ENCODE data around the gene OSBPL5.

Gene OSBPL5

GRCh38 chr11:3150726-3151125, 14.4 kb downstream of the OSBPL5 start:
- Histone ChIP-seq H3K4me3 (ENCODE audit: low read length) (no peak overlapping the region), H3K4me2 (ENCODE audit: low read length) (no peak overlapping the region), H3K9me3 (ENCODE audit: control insufficient read depth, insufficient read depth, low read length) (no peaks in the 10 kb centered on the region), H4K20me1 (ENCODE audit: control insufficient read depth, insufficient read depth, low read depth, low read length) (no peaks in the 10 kb centered on the region), H3K36me3 (ENCODE audit: control insufficient read depth, low read length) (no peaks in the 10 kb centered on the region), H3K27ac (ENCODE audit: low read depth, low read length) (no peak overlapping the region), H3K27me3 (ENCODE audit: control insufficient read depth, low read length) (no peaks in the 10 kb centered on the region), H3F3A (ENCODE audit: control insufficient read depth, insufficient read depth) (no peaks in the 10 kb centered on the region), H3K4me1 (ENCODE audit: control insufficient read depth, low read length) (no peaks in the 10 kb centered on the region), H3K79me2 (ENCODE audit: control insufficient read depth, low read length) (no peaks in the 10 kb centered on the region), H3K9me2 (replicated peaks; ENCODE audit: control insufficient read depth, low read length) (no peaks in the 10 kb centered on the region)
- TF ChIP-seq EZH2phosphoT487 (IDR thresholded peaks at IDR 0.05; ENCODE audit: borderline replicate concordance, low read length) (no peak), CTCF (IDR thresholded peaks at IDR 0.05; ENCODE audit: low read depth, low read length, poor library complexity, severe bottlenecking) (no peak)

GRCh38 chr11:3149852-3150188, 15.3 kb downstream of the OSBPL5 start:
- H3K79me2 ChIP-seq (ENCODE audit: control insufficient read depth, low read length): no peaks in the 10 kb centered on the region

GRCh38 chr11:3148990-3149851, 15.9 kb downstream of the OSBPL5 start:
- H3K4me1 ChIP-seq (ENCODE audit: control insufficient read depth, low read length): no peaks in the 10 kb centered on the region

More at GRCh38 chr11:3149852-3150188, 15.3 kb downstream of the OSBPL5 start:
- Histone ChIP-seq H3K27ac (ENCODE audit: low read depth, low read length) (no peak overlapping the region), H3K4me2 (ENCODE audit: low read length) (no peak overlapping the region), H3K9me3 (ENCODE audit: control insufficient read depth, insufficient read depth, low read length) (no peaks in the 10 kb centered on the region), H3K4me3 (ENCODE audit: low read length) (no peak overlapping the region), H3F3A (ENCODE audit: control insufficient read depth, insufficient read depth) (no peaks in the 10 kb centered on the region), H3K36me3 (ENCODE audit: control insufficient read depth, low read length) (no peaks in the 10 kb centered on the region), H3K27me3 (ENCODE audit: control insufficient read depth, low read length) (no peaks in the 10 kb centered on the region), H3K9me2 (replicated peaks; ENCODE audit: control insufficient read depth, low read length) (no peaks in the 10 kb centered on the region), H3K4me1 (ENCODE audit: control insufficient read depth, low read length) (no peaks in the 10 kb centered on the region), H4K20me1 (ENCODE audit: control insufficient read depth, insufficient read depth, low read depth, low read length) (no peaks in the 10 kb centered on the region)
- TF ChIP-seq EZH2phosphoT487 (IDR thresholded peaks at IDR 0.05; ENCODE audit: borderline replicate concordance, low read length): no peak
- no peak for TF ChIP-seq CTCF (IDR thresholded peaks at IDR 0.05; ENCODE audit: low read depth, low read length, poor library complexity, severe bottlenecking)

More at GRCh38 chr11:3148990-3149851, 15.9 kb downstream of the OSBPL5 start:
- Histone ChIP-seq H3K4me3 (ENCODE audit: low read length) (no peak overlapping the region), H3K9me3 (ENCODE audit: control insufficient read depth, insufficient read depth, low read length) (no peaks in the 10 kb centered on the region), H3K79me2 (ENCODE audit: control insufficient read depth, low read length) (no peaks in the 10 kb centered on the region), H3K9me2 (replicated peaks; ENCODE audit: control insufficient read depth, low read length) (no peaks in the 10 kb centered on the region), H4K20me1 (ENCODE audit: control insufficient read depth, insufficient read depth, low read depth, low read length) (no peaks in the 10 kb centered on the region), H3F3A (ENCODE audit: control insufficient read depth, insufficient read depth) (no peaks in the 10 kb centered on the region), H3K4me2 (ENCODE audit: low read length) (no peak overlapping the region), H3K27ac (ENCODE audit: low read depth, low read length) (no peak overlapping the region), H3K27me3 (ENCODE audit: control insufficient read depth, low read length) (no peaks in the 10 kb centered on the region), H3K36me3 (ENCODE audit: control insufficient read depth, low read length) (no peaks in the 10 kb centered on the region)
- TF ChIP-seq EZH2phosphoT487 (IDR thresholded peaks at IDR 0.05; ENCODE audit: borderline replicate concordance, low read length): no peak
- no peak for TF ChIP-seq CTCF (IDR thresholded peaks at IDR 0.05; ENCODE audit: low read depth, low read length, poor library complexity, severe bottlenecking)
